HCT116 (cell line): ENCODE results near the gene PNPLA2. TPM values are rescaled to one million over a fixed set of nuclear protein-coding genes. Genes with fewer than 3 reads are reported as not detected.

Source experiments
- ATAC-seq: fragments of 200-7000 bp; cut with Tn5 transposase; 2 replicates; pipeline ENCODE4 v1.9.1; 2020; ENCODE audit warnings: mild to moderate bottlenecking, moderate library complexity
- BruUV-seq: library from RNA; stranded (reverse); fragments of 400-500 nt; replicated peaks from 2 replicates; lab custom pipeline; 2021; lab: Mats Ljungman, UMichigan
- CTCF ChIA-PET: fragments of 300-600 bp; sonication (Branson Sonifier 250); formaldehyde crosslinking; loops from one replicate; lab custom pipeline; 2021; ENCODE audit warnings: antibody characterized with exemption; lab: Charles Lee
- POLR2A ChIA-PET: fragments of 300-600, 350-600 bp; sonication (Branson Sonifier 250); formaldehyde crosslinking; loops from one replicate; lab custom pipeline; 2021; ENCODE audit warnings: antibody characterized with exemption; lab: Charles Lee
- RAD21 ChIA-PET, 2 experiments: fragments of 300-600 bp; sonication (Branson Sonifier 250); formaldehyde crosslinking; loops; one replicate each; lab custom pipeline; 2023; ENCODE audit warnings: low total read pairs in 2 of 2; ENCODE audit not compliant: uncharacterized antibody in 2 of 2, unreplicated experiment in 2 of 2, low non-redundant PET in 1 of 2; lab: Charles Lee
- DNase-seq: peaks from one replicate; pipeline ENCODE4 v3.0.0-alpha.2; 2010; ENCODE audit warnings: low read depth, low spot score
- H2AFZ ChIP-seq: fragments of 200-600 bp; shearing (Covaris generic), sonication (generic); 2 replicates; pipeline ENCODE4 v1.6.1; 2017; ENCODE audit warnings: low read depth, mixed run types, mixed read lengths, antibody characterized with exemption, low read length; ENCODE audit not compliant: poor library complexity, severe bottlenecking
- H3K27ac ChIP-seq: 2 replicates; pipeline ENCODE4 v1.5.1; 2012; ENCODE audit warnings: low read depth, low read length
- H3K27me3 ChIP-seq: fragments of 200-600 bp; sonication (generic); 2 replicates; pipeline ENCODE4 v1.6.1; 2016; ENCODE audit warnings: mixed run types, low read length, mixed read lengths; ENCODE audit not compliant: insufficient read depth
- H3K36me3 ChIP-seq, 2 experiments: fragments of 200-500 bp in 1 of 2; fragments of 200-600 bp in 1 of 2; sonication (Bioruptor generic) in 1 of 2; sonication (generic) in 1 of 2; 2 replicates each; pipeline versions ENCODE4 v1.5.1 to v1.6.1; 2014 to 2016; ENCODE audit warnings: low read length in 2 of 2, inconsistent platforms in 1 of 2, mixed read lengths in 1 of 2, mixed run types in 1 of 2; ENCODE audit not compliant: insufficient read depth in 2 of 2, control insufficient read depth in 1 of 2
- H3K4me1 ChIP-seq, 2 experiments: fragments of 200-600 bp in 1 of 2; sonication (generic) in 1 of 2; 2 replicates each; pipeline versions ENCODE4 v1.5.1 to v1.6.1; 2012 to 2017; ENCODE audit warnings: low read length in 2 of 2, inconsistent platforms in 1 of 2, mild to moderate bottlenecking in 1 of 2, mixed read lengths in 1 of 2, mixed run types in 1 of 2, moderate library complexity in 1 of 2; ENCODE audit not compliant: insufficient read depth in 2 of 2, control insufficient read depth in 1 of 2
- H3K4me2 ChIP-seq: fragments of 200-600 bp; sonication (generic); 2 replicates; pipeline ENCODE4 v1.6.1; 2017; ENCODE audit warnings: mixed run types, low read length, mixed read lengths
- H3K4me3 ChIP-seq, 2 experiments: fragments of 200-600 bp in 1 of 2; sonication (generic) in 1 of 2; replicated peaks in 1 of 2; 2 replicates each; pipeline ENCODE4 v1.5.1; 2011 to 2016; ENCODE audit warnings: low read length in 2 of 2, control low read depth in 1 of 2, low read depth in 1 of 2, mild to moderate bottlenecking in 1 of 2, mixed read lengths in 1 of 2, mixed run types in 1 of 2
- H3K79me2 ChIP-seq: fragments of 200-600 bp; sonication (generic); 2 replicates; pipeline ENCODE4 v1.6.1; 2017; ENCODE audit warnings: mild to moderate bottlenecking, mixed run types, low read length, moderate library complexity, mixed read lengths; ENCODE audit not compliant: insufficient read depth
- H3K9ac ChIP-seq: fragments of 200-600 bp; sonication (generic); 2 replicates; pipeline ENCODE4 v1.6.1; 2016; ENCODE audit warnings: low read length, mixed read lengths
- H3K9me2 ChIP-seq: fragments of 200-600 bp; sonication (generic), shearing (Covaris generic); 2 replicates; pipeline ENCODE4 v1.6.1; 2017; ENCODE audit warnings: mixed run types, mild to moderate bottlenecking, moderate library complexity; ENCODE audit not compliant: insufficient read depth
- H3K9me3 ChIP-seq, 2 experiments: fragments of 200-500 bp in 1 of 2; fragments of 200-600 bp in 1 of 2; sonication (Bioruptor generic) in 1 of 2; sonication (generic) in 1 of 2; 2 replicates each; pipeline ENCODE4 v1.6.1; 2014 to 2017; ENCODE audit warnings: low read length in 2 of 2, mixed read lengths in 2 of 2, inconsistent platforms in 1 of 2, low read depth in 1 of 2, mild to moderate bottlenecking in 1 of 2, mixed run types in 1 of 2, moderate library complexity in 1 of 2; ENCODE audit not compliant: control insufficient read depth in 1 of 2, insufficient read depth in 1 of 2
- H4K20me1 ChIP-seq: fragments of 200-600 bp; sonication (generic), shearing (Covaris generic); 2 replicates; pipeline ENCODE4 v1.6.1; 2017; ENCODE audit warnings: mixed run types, mild to moderate bottlenecking, moderate library complexity; ENCODE audit not compliant: insufficient read depth
- ATF3 ChIP-seq: IDR thresholded peaks from 2 replicates; pipeline ENCODE4 v1.6.1; 2012
- CTCF ChIP-seq, 3 experiments: fragments of 200-600 bp in 1 of 3; sonication (generic) in 1 of 3; IDR thresholded peaks in 2 of 3; conservative IDR thresholded peaks in 1 of 3; 2 replicates each; pipeline ENCODE4 v1.5.1; 2012 to 2017; ENCODE audit warnings: low read depth in 2 of 3, low read length in 2 of 3, antibody characterized with exemption in 1 of 3, borderline replicate concordance in 1 of 3, control low read depth in 1 of 3, mild to moderate bottlenecking in 1 of 3, mixed read lengths in 1 of 3, mixed run types in 1 of 3, moderate library complexity in 1 of 3; ENCODE audit not compliant: insufficient read depth in 1 of 3
- ELF1 ChIP-seq: IDR thresholded peaks from 2 replicates; pipeline ENCODE4 v1.6.1; 2012; ENCODE audit warnings: low read depth, borderline replicate concordance
- EZH2phosphoT487 ChIP-seq: fragments of 200-600 bp; IDR thresholded peaks from 2 replicates; pipeline ENCODE4 v1.6.1; 2018; ENCODE audit warnings: antibody characterized with exemption, borderline replicate concordance
- FOSL1 ChIP-seq: IDR thresholded peaks from 2 replicates; pipeline ENCODE4 v1.6.1; 2012; ENCODE audit warnings: low read depth
- JUND ChIP-seq: IDR thresholded peaks from 2 replicates; pipeline ENCODE4 v1.6.1; 2012
- MAX ChIP-seq: IDR thresholded peaks from 2 replicates; pipeline ENCODE4 v1.6.1; 2012
- POLR2A ChIP-seq: IDR thresholded peaks from 2 replicates; pipeline ENCODE4 v1.7.0; 2011; ENCODE audit warnings: borderline replicate concordance; ENCODE audit not compliant: insufficient read depth, insufficient read length; ENCODE audit errors: extremely low read depth
- REST ChIP-seq: IDR thresholded peaks from 2 replicates; pipeline ENCODE4 v1.6.1; 2012; ENCODE audit warnings: low read depth
- SRF ChIP-seq: IDR thresholded peaks from 2 replicates; pipeline ENCODE4 v1.6.1; 2012; ENCODE audit warnings: low read depth
- YY1 ChIP-seq: IDR thresholded peaks from 2 replicates; pipeline ENCODE4 v1.6.1; 2011; ENCODE audit warnings: low read length, low read depth, moderate library complexity, mild to moderate bottlenecking; ENCODE audit not compliant: insufficient replicate concordance; ENCODE audit errors: extremely low read depth
- ZBTB33 ChIP-seq: IDR thresholded peaks from 2 replicates; pipeline ENCODE4 v1.6.1; 2011; ENCODE audit warnings: mild to moderate bottlenecking, low read length, moderate library complexity; ENCODE audit not compliant: insufficient replicate concordance; ENCODE audit errors: extremely low read depth
- ZNF274 ChIP-seq: fragments of 200-500 bp; sonication (Bioruptor generic); IDR thresholded peaks from 2 replicates; pipeline ENCODE4 v1.6.1; 2014; ENCODE audit warnings: mild to moderate bottlenecking, low read depth, low read length, inconsistent platforms
- intact Hi-C: fragments of 100-400 bp; cut with micrococcal nuclease; formaldehyde crosslinking; loops from 2 replicates; pipeline ENCODE4 v1.10.0; 2022
- total RNA-seq: library from RNA; stranded (reverse); gene quantifications from one replicate; pipeline ENCODE4 v1.2.1, GENCODE V29; 2021; ENCODE audit not compliant: unreplicated experiment

The PNPLA2 gene
- total RNA-seq, 1 experiment from 2014 or later = 124 TPM

- H3K4me3 ChIP-seq = no peak overlapping the region
- H2AFZ ChIP-seq = no peak overlapping the region
- ChIA-PET POLR2A (interaction anchor here (1.1 kb wide), 1 partner anchor 20 kb away, joined by 4 read pairs; no protein-coding TSS in a partner anchor), RAD21 (no interaction called here), CTCF (no interaction called here)
- no peak for TF ChIP-seq CTCF (IDR thresholded peaks at IDR 0.05 in 2 of 3, conservative IDR thresholded peaks at IDR 0.05 in 1 of 3; ENCODE audit: borderline replicate concordance in 1 of 3, insufficient read depth in 1 of 3, low read depth in 2 of 3, low read length in 2 of 3)
- no peak for TF ChIP-seq MAX
- TF ChIP-seq ZNF274 = no peak
- TF ChIP-seq YY1 = no peak
- TF ChIP-seq SRF = no peak
- TF ChIP-seq JUND = no peak
- TF ChIP-seq ELF1 = no peak
- no peak for TF ChIP-seq POLR2A
- no peak for TF ChIP-seq ZBTB33
- TF ChIP-seq EZH2phosphoT487 = no peak
- TF ChIP-seq ATF3 = no peak
- TF ChIP-seq REST = no peak
- no peak for TF ChIP-seq FOSL1
- H3K79me2 ChIP-seq = peaks cover 31% of the 10 kb centered on the region
- peaks cover 24 to 58% of the 10 kb centered on the region in 2 experiments for H3K4me1 ChIP-seq
- H3K4me2 ChIP-seq = no peak overlapping the region
- no peaks in the 10 kb centered on the region for H3K9me2 ChIP-seq
- peaks cover 12 to 22% of the 10 kb centered on the region in 2 experiments for H3K36me3 ChIP-seq
- ATAC-seq (no peak), DNase-seq (no peak)
- no peaks in the 10 kb centered on the region for H3K9me3 ChIP-seq
- H3K27me3 ChIP-seq = no peaks in the 10 kb centered on the region
- no peak overlapping the region for H3K9ac ChIP-seq
- no TSS peak for BruUV-seq
- H4K20me1 ChIP-seq = peaks cover 11% of the 10 kb centered on the region; the same call in 1 of the 2 replicates
- intact Hi-C loops = no loop called here
- no peak overlapping the region for H3K27ac ChIP-seq
Observed at GRCh38 chr11:816433-816779, 2.3 kb upstream of the PNPLA2 start.
